Hepatic stellate cell (primary cell): Measurements from ENCODE around the gene ALG2.
"Not testable (repeated sequence)": the region's sequence is repeated elsewhere in the genome, so short reads cannot be mapped to it uniquely, and the experiment has no call there.

Experiments
- DNase-seq: peaks from one replicate; pipeline ENCODE4 v3.0.0; 2011; ENCODE audit warnings: low spot score

Gene ALG2

GRCh38 chr9:99237849-99238248 lies 16.1 kb upstream of the ALG2 start:
- DNase-seq = not testable (repeated sequence)

DNA sequence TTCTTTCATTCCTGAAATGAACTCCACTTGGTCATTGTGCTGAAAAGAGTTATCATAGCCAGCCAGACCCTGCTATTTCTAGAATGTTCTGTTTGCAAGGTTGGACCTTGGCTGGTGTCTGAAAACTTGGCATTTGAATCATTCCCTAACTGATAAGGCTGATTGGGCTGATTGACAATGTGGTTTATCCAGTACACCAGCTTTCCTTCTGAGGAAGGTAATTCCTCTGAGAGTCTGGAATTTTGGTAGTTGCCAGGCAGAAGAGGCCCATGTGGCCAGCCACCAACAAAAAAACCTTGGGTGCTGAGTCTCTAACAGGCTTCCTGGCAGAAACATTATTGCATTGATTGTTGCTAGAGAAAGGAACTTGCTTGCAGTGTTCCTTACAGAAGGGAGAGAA lies 15.6 kb upstream of the ALG2 start:
- DNase-seq = no peak

DNA sequence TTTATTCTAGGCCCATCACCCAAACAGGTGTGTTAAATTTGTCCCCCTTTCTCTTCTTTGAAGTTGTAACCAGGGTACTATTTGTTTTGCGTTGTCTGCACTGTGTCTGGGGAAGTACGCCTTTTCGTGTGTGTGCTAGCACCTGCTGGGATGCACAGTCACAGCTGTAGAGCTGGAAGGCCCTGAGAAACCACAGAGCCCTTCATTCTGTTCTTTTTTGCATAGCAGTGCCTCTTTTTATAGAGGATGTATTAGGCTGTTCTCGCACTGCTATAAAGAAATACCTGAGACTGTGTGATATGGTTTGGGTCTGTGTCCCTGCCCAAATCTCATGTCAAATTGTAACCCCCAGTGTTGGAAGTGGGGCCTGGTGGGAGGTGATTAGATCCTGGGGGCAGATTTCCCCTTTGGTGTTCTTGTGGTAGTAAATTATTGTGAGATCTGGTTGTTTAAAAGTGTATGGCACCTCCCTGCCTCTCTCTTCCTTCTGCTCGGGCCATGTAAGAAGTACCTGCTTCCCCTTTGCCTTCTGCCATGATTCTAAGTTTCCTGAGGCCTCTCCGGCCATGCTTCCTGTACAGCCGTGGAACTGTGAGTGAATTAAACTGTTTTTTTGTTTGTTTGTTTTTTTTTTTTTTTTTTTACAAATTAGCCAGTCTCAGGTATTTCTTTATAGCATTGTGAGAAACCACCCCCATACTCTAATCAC lies 14.3 kb upstream of the ALG2 start:
- no peak for DNase-seq

DNA sequence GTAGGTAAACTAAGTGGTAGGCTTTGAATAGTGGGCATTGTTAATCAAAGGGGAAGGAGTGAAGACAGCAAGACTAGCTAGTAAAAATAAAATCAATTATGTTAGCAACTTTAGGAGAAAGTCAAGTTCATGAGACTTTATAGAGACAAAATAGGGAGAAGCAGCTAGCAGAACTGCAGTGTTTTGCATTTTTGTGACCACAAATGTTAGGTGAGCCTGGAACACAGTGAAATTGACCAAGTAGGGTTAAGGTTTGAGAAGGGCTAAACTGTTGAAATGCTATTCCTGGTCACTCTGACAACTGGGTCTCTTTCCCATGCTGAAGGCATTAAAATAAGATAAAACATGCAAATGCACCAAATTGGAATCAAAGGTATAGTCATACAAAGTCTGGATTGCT lies 13.3 kb upstream of the ALG2 start:
- no peak for DNase-seq

DNA sequence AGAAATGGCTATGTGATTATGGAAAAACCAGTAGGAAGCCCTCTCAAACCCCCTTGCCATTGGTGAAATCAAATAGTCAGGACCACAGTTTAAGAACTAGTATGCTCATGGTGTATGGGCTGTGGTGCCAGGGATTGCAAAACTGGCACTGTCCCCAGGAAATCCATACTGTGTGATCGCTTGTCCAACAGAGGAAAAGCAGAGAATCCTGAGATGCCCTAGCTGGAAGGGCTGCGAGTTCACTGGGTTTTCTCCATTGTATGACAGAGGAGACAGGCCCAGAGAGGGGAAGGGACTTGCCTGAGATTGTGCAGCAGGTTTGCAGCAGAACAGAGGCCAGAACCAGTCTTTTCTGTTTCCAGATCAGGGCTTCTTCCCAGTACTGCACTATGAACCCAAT lies 12.9 kb upstream of the ALG2 start:
- DNase-seq = no peak

DNA sequence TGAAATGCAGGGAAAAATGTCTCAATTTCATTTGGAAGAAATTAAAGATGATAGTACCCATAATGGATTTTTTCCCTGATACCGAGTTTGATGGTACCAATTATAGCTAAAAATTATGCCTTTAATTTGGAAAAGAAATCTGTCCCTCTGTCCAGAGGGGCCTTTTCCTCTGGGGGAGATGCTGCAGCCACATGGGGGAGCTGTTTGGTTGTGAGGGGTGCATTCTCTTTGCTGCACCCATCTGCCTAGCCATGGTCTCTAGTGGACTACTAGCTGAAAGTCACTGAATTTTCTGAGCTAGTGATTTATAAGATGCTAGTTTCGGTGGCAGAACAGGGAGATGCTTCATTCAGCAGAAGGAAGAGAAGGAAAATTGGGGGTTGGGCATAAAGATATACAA lies 10.0 kb upstream of the ALG2 start:
- DNase-seq = no peak

DNA sequence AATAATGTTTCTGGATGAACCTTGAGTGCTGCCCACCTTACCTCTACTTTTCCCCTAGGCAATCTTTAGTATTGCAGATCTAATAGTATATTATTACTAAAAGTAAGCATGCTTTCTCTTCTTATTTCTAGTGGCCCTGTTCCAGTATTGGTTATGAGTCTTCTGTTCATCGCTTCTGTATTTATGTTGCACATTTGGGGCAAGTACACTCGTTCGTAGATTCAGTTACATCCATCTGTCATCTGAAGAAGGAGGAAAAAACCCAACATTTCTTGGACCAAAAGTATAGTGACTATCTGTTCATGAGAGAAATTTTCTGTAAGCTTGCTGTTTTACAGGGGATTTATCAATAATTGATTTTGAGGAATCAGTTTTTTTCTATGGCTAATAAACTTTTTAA lies 8.5 kb upstream of the ALG2 start:
- no peak for DNase-seq

GRCh38 chr9:99226054-99226453 lies 4.3 kb upstream of the ALG2 start:
- no peak for DNase-seq

GRCh38 chr9:99224445-99224844 lies 2.7 kb upstream of the ALG2 start:
- DNase-seq = no peak

DNA sequence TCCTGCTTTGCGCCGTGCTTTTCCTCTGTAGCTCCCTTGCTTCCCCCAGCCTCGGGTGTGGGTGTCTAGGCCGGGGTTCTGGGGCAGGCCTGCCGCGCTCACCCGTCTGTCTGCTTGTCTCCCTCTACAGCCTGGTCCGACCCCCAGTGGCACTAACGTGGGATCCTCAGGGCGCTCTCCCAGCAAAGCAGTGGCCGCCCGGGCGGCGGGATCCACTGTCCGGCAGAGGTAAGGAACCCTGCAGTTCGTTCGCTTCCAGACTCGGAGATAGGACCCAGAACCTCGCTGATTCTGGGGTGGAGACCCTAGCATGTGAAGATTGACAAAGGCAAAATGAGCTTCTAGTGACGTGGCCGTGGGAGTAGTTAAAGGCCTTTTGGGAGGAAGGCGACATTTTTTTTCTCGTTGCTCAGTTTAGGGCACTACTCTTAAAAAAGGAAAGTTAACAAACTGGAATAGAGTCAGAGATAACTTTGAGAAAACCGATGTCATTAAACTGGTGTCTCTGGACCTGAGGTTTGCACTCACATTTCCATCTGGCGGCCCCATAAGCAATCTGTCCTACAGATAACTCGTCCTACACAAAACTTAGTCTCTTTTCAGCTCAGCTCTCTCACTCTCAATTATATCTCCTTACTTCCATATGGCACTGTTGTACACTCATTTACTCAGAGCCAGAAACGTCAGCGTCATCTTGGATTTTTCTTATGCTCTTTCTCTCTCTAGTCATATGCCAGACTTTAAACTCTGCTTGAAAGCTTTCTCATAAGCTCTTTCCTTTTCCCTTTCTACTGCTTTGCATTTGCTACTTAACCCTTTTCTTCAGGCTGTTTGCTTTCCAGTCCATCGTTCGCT lies 901 bp upstream of the ALG2 start:
- DNase-seq = no peak

DNA sequence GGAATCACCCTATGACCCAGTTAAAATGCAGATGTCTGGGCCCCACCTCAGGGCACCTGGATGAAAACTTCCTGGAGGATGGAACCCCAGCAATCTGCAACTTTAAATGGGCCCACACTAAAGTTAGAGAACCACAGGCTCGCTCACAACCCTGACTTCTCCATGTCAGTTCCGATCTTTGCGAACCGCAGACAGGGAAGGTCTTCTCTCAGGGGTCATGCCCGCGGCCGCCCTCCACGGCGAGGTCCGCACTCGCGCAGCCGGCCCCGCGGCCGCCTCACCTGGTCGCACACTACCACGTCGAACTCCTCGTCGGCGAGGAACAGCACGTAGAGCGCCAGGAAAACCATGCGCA lies 499 bp downstream of the ALG2 start:
- DNase-seq = no peak

GRCh38 chr9:99220011-99220410 lies 1.7 kb downstream of the ALG2 start:
- DNase-seq = peak; percentile 6

GRCh38 chr9:99216073-99216472 lies 5.7 kb downstream of the ALG2 start:
- DNase-seq = no peak

DNA sequence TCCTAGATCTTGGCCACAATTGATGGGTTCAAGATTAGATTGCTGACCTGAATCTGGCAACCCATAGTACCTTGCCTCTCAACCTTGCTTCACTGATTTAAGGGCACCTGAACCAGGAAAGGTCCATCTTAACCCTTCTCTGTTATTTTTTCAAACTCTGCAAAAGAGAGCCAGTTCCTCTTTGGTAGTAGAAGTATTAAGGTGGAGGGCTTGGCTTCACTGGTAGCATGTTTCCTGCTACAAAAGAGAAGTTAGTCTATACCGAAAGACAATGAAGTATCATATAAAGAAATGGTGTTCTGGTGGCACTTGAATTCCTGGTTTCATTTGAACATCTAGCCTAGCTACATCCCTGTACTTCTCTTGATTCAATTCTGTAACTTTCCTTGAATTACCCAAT lies 8.5 kb downstream of the ALG2 start:
- no peak for DNase-seq

DNA sequence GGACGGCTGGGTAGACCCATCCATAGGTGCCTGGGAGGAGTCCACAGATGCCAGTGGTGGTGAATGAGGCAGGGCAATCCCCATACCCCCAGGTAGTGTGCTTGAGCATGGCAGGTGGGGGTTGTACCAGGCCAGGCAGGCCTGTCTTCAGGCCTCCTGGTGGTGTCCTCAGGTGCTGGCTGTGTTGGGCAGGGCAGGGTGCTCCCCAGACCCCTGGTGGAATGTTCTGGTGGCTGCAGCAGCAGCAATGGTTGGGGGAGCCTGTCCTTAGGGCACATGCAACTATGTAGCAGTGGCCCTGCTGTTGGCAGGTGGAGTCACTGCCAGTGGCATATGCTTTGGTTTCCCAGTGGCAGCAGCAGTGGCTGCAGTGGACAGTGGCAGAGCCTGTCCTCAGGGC lies 10.0 kb downstream of the ALG2 start:
- DNase-seq = no peak

DNA sequence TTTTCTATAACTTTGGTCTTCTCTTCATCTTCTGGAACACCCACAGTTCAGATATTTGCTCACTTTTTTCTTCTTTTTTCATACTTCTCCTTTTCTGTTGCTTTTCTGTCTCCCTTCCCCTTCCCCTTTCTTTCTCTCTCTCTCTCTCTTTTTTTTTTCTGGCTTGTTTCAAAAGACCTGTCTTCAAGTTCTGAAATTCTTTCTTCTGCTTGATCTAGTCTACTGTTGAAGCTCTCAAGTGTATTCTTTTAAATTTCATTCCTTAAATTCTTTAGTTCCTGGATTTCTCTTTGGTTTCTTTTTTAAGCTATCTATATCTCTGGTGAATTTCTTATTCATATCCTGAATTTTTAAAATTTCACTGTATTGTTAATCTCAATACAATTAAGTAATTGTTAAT lies 11.2 kb downstream of the ALG2 start:
- DNase-seq = no peak

DNA sequence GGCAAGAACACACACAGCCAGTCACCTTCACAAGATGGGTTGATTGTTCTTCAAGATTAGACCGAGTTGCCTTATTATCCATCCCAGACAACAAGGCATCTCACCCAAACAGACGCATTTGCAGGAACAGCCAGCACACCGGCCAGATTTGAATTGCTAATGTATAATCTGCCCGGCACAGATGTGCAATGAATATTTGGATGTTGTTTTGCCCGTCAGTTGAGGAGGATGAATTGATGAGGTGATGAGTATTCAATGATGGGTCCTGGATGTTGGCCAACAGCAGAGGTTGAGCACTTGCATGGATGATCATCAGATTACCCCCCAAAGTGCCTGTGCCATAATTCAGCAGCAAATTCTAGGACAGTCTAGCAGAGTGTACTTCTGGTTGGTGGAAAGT lies 20.1 kb downstream of the ALG2 start:
- no peak for DNase-seq

DNA sequence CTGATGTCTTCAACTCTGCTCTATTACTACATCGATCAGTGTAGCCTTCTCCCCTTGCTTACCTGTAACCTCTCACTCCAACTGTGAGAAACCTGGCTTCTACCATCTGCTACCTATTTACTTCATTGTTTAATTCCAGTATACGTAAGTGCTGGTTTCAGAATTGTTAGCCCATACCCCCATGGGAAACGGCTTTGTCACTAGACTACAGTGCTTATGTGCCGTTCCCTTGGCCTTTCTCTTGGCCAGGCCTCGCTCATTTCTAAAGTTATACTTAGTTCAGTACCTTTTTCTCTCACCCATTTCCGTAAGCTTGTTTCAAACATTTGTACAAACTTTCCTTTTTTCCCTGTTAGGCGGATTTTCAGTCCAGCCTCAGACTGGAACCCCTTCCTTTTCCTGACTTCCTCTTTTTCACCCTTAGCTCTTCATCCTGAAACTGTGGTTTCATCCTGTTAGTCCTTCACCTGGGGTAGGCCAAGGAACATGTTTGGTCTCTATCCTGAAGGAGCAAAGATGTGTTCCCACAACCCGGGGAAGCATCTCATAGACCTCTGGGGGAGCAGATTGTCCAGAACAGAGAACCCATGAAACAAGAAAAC lies 21.7 kb downstream of the ALG2 start:
- DNase-seq = no peak

- no peak for DNase-seq
Measured at GRCh38 chr9:99197987-99198386, 23.8 kb downstream of the ALG2 start.

- DNase-seq = no peak
Measured at GRCh38 chr9:99197124-99197630, 24.6 kb downstream of the ALG2 start.

- DNase-seq = not testable (repeated sequence)
Measured at GRCh38 chr9:99196484-99196883, 25.3 kb downstream of the ALG2 start.

DNA sequence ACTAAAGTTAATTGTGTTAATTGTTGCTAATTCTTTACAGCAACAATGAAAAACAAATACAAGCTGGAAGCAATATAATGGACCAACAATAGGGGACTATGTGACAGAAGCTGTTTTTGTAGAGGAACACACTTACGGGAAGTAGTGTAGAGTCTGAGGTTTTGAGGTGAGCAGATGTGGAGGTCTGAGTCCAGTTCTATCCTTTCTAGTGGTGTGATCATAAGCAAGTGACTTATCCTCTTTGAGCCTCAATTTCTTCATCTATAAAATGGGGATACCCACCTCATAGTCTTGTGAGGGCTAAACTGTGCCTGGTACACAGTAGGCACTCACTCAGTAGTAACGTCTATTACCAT lies 28.3 kb downstream of the ALG2 start:
- DNase-seq = no peak

DNA sequence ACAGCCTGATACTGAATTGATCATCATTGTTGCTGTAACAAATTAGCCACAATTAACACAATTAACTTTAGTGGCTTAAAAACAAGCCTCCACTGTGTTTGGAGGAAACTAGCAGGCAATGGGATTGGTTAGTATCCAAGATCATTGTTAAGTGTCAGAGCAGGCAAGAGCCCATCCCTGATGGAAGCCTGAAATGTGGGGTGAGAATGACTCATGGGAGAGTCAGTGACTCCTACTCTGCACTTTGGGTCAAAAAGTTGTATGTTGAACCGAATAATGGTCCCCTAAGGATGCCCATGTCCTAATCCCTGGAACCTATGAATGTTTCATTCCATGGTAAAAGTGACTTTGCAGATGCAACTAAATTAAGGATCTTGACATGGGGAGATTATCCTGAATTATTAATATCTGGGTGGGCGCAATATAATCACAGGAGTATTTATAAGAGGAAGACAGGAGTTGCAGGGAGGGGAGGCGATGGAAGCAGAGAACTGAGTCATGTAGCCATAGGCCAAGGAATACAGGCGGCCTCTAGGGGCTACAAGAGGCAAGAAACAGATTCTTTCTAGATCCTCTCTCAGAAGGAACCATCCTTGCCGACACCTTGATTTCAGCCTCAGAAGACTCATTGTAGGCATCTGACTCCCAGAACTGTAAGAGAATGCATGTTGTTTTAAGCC lies 28.8 kb downstream of the ALG2 start:
- no peak for DNase-seq
